ENCODE results near the gene PLA2G4B.

PLA2G4B gene

GRCh38 chr15:41801185-41801584 is 37.5 kb upstream of the PLA2G4B start:
- Mint-ChIP-seq H3K36me3 (ENCODE audit: low read depth) (peaks cover 23% of the 10 kb centered on the region), H3K9me3 (no peaks in the 10 kb centered on the region), H3K4me1 (ENCODE audit: low read depth) (peaks cover 11% of the 10 kb centered on the region), H3K27me3 (no peaks in the 10 kb centered on the region), H3K27ac (no peak overlapping the region), H3K4me3 (no peak overlapping the region)
- no peak for DNase-seq

- no peaks in the 10 kb centered on the region for H3K27me3 Mint-ChIP-seq
- H3K36me3 Mint-ChIP-seq (ENCODE audit: low read depth): peaks cover 23% of the 10 kb centered on the region
- no peak for DNase-seq
- no peak overlapping the region for H3K27ac Mint-ChIP-seq
- H3K4me1 Mint-ChIP-seq (ENCODE audit: low read depth): peaks cover 10% of the 10 kb centered on the region
- no peak overlapping the region for H3K4me3 Mint-ChIP-seq
- no peaks in the 10 kb centered on the region for H3K9me3 Mint-ChIP-seq
These were observed 36.7 kb upstream of the PLA2G4B start for GRCh38 chr15:41801850-41802455.

GRCh38 chr15:41804361-41804760 is 34.3 kb upstream of the PLA2G4B start:
- peaks cover 23% of the 10 kb centered on the region for H3K36me3 Mint-ChIP-seq (ENCODE audit: low read depth)
- peaks cover 7% of the 10 kb centered on the region for H3K4me1 Mint-ChIP-seq (ENCODE audit: low read depth)
- no peaks in the 10 kb centered on the region for H3K9me3 Mint-ChIP-seq
- DNase-seq: no peak
- peak overlapping the region; percentile 5 for H3K27ac Mint-ChIP-seq
- no peaks in the 10 kb centered on the region for H3K27me3 Mint-ChIP-seq
- no peak overlapping the region for H3K4me3 Mint-ChIP-seq

- Mint-ChIP-seq H3K9me3 (no peaks in the 10 kb centered on the region), H3K36me3 (ENCODE audit: low read depth) (peaks cover 16% of the 10 kb centered on the region), H3K27me3 (no peaks in the 10 kb centered on the region), H3K4me1 (ENCODE audit: low read depth) (peaks cover 13% of the 10 kb centered on the region), H3K27ac (peak overlapping the region; percentile 61), H3K4me3 (no peak overlapping the region)
- DNase-seq: no peak
These were observed 33.6 kb upstream of the PLA2G4B start for GRCh38 chr15:41804916-41805666.

- Mint-ChIP-seq H3K9me3 (no peaks in the 10 kb centered on the region), H3K27ac (peak overlapping the region; percentile 61), H3K4me3 (no peak overlapping the region), H3K4me1 (ENCODE audit: low read depth) (peaks cover 14% of the 10 kb centered on the region), H3K36me3 (ENCODE audit: low read depth) (peaks cover 9% of the 10 kb centered on the region), H3K27me3 (no peaks in the 10 kb centered on the region)
- no peak for DNase-seq
These were observed 32.9 kb upstream of the PLA2G4B start for GRCh38 chr15:41805711-41806110.

GRCh38 chr15:41806291-41807181 is 32.1 kb upstream of the PLA2G4B start:
- Mint-ChIP-seq H3K27me3 (no peaks in the 10 kb centered on the region), H3K4me1 (ENCODE audit: low read depth) (peaks cover 22% of the 10 kb centered on the region), H3K4me3 (no peak overlapping the region), H3K9me3 (no peaks in the 10 kb centered on the region), H3K36me3 (ENCODE audit: low read depth) (peaks cover 3% of the 10 kb centered on the region), H3K27ac (no peak overlapping the region)
- no peak for DNase-seq

GRCh38 chr15:41809121-41809520 is 29.5 kb upstream of the PLA2G4B start:
- H3K4me3 Mint-ChIP-seq: no peak overlapping the region
- no peak for DNase-seq
- no peaks in the 10 kb centered on the region for H3K27me3 Mint-ChIP-seq
- peaks cover 24% of the 10 kb centered on the region for H3K4me1 Mint-ChIP-seq (ENCODE audit: low read depth)
- peak overlapping the region; percentile 57 for H3K27ac Mint-ChIP-seq
- H3K36me3 Mint-ChIP-seq (ENCODE audit: low read depth): peaks cover 23% of the 10 kb centered on the region
- no peaks in the 10 kb centered on the region for H3K9me3 Mint-ChIP-seq

GRCh38 chr15:41809526-41810220 is 29.0 kb upstream of the PLA2G4B start:
- Mint-ChIP-seq H3K4me3 (no peak overlapping the region), H3K4me1 (ENCODE audit: low read depth) (peaks cover 21% of the 10 kb centered on the region), H3K27me3 (no peaks in the 10 kb centered on the region), H3K9me3 (no peaks in the 10 kb centered on the region), H3K36me3 (ENCODE audit: low read depth) (peaks cover 25% of the 10 kb centered on the region), H3K27ac (no peak overlapping the region)
- no peak for DNase-seq

- H3K9me3 Mint-ChIP-seq: no peaks in the 10 kb centered on the region
- H3K27ac Mint-ChIP-seq: peak overlapping the region; percentile 66
- no peaks in the 10 kb centered on the region for H3K27me3 Mint-ChIP-seq
- no peak overlapping the region for H3K4me3 Mint-ChIP-seq
- DNase-seq: no peak
- H3K36me3 Mint-ChIP-seq (ENCODE audit: low read depth): peaks cover 33% of the 10 kb centered on the region
- H3K4me1 Mint-ChIP-seq (ENCODE audit: low read depth): peaks cover 19% of the 10 kb centered on the region
These were observed 27.8 kb upstream of the PLA2G4B start for GRCh38 chr15:41810651-41811431.

GRCh38 chr15:41811432-41812195 is 27.0 kb upstream of the PLA2G4B start:
- Mint-ChIP-seq H3K9me3 (no peaks in the 10 kb centered on the region), H3K27me3 (no peaks in the 10 kb centered on the region), H3K4me3 (no peak overlapping the region), H3K27ac (peak overlapping the region; percentile 55), H3K36me3 (ENCODE audit: low read depth) (peaks cover 39% of the 10 kb centered on the region), H3K4me1 (ENCODE audit: low read depth) (peaks cover 19% of the 10 kb centered on the region)
- peak; percentile 81 for DNase-seq

GRCh38 chr15:41812820-41813375 is 25.7 kb upstream of the PLA2G4B start:
- DNase-seq: no peak
- H3K9me3 Mint-ChIP-seq: no peaks in the 10 kb centered on the region
- H3K36me3 Mint-ChIP-seq (ENCODE audit: low read depth): peaks cover 52% of the 10 kb centered on the region
- peaks cover 19% of the 10 kb centered on the region for H3K4me1 Mint-ChIP-seq (ENCODE audit: low read depth)
- no peak overlapping the region for H3K27ac Mint-ChIP-seq
- no peaks in the 10 kb centered on the region for H3K27me3 Mint-ChIP-seq
- H3K4me3 Mint-ChIP-seq: no peak overlapping the region

GRCh38 chr15:41813426-41813825 is 25.2 kb upstream of the PLA2G4B start:
- Mint-ChIP-seq H3K27ac (no peak overlapping the region), H3K4me1 (ENCODE audit: low read depth) (peaks cover 19% of the 10 kb centered on the region), H3K27me3 (no peaks in the 10 kb centered on the region), H3K9me3 (no peaks in the 10 kb centered on the region), H3K4me3 (no peak overlapping the region), H3K36me3 (ENCODE audit: low read depth) (peaks cover 58% of the 10 kb centered on the region)
- DNase-seq: no peak

GRCh38 chr15:41814534-41814933 is 24.1 kb upstream of the PLA2G4B start:
- H3K36me3 Mint-ChIP-seq (ENCODE audit: low read depth): peaks cover 69% of the 10 kb centered on the region

More at GRCh38 chr15:41814534-41814933, 24.1 kb upstream of the PLA2G4B start:
- Mint-ChIP-seq H3K4me1 (ENCODE audit: low read depth) (peaks cover 16% of the 10 kb centered on the region), H3K27ac (no peak overlapping the region), H3K4me3 (no peak overlapping the region), H3K27me3 (no peaks in the 10 kb centered on the region), H3K9me3 (no peaks in the 10 kb centered on the region)
- DNase-seq: no peak
